Neural crest cell (in vitro differentiated cells): ENCODE measurements around the gene NUP93. TPM values are rescaled to one million over a fixed set of nuclear protein-coding genes. Genes with fewer than 3 reads are reported as not detected.
"Not testable (repeated sequence)": the region's sequence is repeated elsewhere in the genome, so short reads cannot be mapped to it uniquely, and the experiment has no call there.

Source experiments
- DNase-seq: peaks from one replicate; pipeline ENCODE4 v3.0.0; 2021; ENCODE audit warnings: low read depth, mixed read lengths, low spot score
- H3K27ac Mint-ChIP-seq: one replicate; pipeline ENCODE4 v1.8.0; 2021; ENCODE audit warnings: mild to moderate bottlenecking, mixed read lengths; ENCODE audit not compliant: unreplicated experiment
- H3K27me3 Mint-ChIP-seq: 2 replicates; pipeline ENCODE4 v1.8.0; 2021; ENCODE audit warnings: low read depth, mild to moderate bottlenecking, mixed read lengths
- H3K36me3 Mint-ChIP-seq: 2 replicates; pipeline ENCODE4 v1.8.0; 2021; ENCODE audit warnings: low read depth, mild to moderate bottlenecking, mixed read lengths
- H3K4me1 Mint-ChIP-seq: 2 replicates; pipeline ENCODE4 v1.8.0; 2021; ENCODE audit warnings: mixed read lengths
- H3K4me3 Mint-ChIP-seq: one replicate; pipeline ENCODE4 v1.8.0; 2021; ENCODE audit warnings: mild to moderate bottlenecking, mixed read lengths
- H3K9me3 Mint-ChIP-seq: 2 replicates; pipeline ENCODE4 v1.8.0; 2021; ENCODE audit warnings: mixed read lengths
- total RNA-seq: library from RNA; stranded (reverse); gene quantifications from 2 replicates; pipeline ENCODE4 v1.2.1, GENCODE V29; 2021
- TF ChIP-seq, protein P1 (sequence below): fragments of 200-600 bp; sonication (generic); conservative IDR thresholded peaks from 2 replicates; pipeline ENCODE4 v1.5.0; 2021; ENCODE audit warnings: antibody characterized with exemption, mild to moderate bottlenecking

Gene NUP93
- total RNA-seq, 1 donor from 2014 or later, result 152 TPM

DNA sequence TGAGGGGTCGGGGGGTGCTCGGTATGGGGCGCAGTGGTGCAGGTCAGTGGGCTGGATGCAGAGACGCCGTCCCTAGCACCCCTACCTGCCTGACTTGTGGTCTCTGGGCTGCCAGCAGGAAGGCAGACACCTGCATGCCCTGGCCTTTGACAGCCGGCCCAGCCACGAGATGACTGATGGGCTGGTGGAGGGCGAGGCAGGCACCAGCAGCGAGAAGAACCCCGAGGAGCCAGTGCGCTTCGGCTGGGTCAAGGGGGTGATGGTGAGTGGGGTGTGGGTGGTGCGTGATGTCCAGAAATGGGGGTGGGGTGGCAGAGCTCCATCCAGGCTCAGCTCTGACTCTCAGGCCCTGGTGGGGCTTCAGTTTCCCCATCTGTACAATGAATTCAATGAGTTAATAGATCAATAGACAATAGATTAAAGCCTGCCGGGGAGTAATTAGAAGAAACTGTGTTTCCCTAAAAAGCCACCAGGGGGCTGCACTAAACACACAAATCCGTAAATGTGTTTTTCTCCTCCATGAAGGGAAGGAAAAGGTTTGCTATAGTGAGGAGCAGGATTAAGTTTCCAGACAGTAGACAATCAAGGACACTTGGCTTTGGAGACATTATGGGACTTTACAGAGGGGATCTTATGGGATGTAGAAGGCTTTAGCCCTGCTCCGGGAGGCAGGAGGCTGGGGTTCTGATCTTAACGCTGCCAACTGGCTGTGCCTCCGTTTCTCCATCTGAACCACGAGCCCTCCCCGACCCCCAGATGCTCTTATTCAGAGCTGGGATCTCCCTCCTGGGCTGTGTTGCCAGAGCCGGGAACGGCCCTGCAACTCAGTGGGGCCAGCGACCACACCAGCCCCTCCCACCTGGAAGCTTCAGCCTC, 137.3 kb downstream of the NUP93 start:
- TF ChIP-seq, protein P1, sequence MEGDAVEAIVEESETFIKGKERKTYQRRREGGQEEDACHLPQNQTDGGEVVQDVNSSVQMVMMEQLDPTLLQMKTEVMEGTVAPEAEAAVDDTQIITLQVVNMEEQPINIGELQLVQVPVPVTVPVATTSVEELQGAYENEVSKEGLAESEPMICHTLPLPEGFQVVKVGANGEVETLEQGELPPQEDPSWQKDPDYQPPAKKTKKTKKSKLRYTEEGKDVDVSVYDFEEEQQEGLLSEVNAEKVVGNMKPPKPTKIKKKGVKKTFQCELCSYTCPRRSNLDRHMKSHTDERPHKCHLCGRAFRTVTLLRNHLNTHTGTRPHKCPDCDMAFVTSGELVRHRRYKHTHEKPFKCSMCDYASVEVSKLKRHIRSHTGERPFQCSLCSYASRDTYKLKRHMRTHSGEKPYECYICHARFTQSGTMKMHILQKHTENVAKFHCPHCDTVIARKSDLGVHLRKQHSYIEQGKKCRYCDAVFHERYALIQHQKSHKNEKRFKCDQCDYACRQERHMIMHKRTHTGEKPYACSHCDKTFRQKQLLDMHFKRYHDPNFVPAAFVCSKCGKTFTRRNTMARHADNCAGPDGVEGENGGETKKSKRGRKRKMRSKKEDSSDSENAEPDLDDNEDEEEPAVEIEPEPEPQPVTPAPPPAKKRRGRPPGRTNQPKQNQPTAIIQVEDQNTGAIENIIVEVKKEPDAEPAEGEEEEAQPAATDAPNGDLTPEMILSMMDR, result peak; percentile 85
- no peaks in the 10 kb centered on the region for H3K27me3 Mint-ChIP-seq
- no peak overlapping the region for H3K27ac Mint-ChIP-seq
- H3K9me3 Mint-ChIP-seq, result no peaks in the 10 kb centered on the region
- H3K4me3 Mint-ChIP-seq, result no peak overlapping the region
- H3K36me3 Mint-ChIP-seq, result no peaks in the 10 kb centered on the region
- peak; percentile 47 for DNase-seq
- peaks cover 5% of the 10 kb centered on the region for H3K4me1 Mint-ChIP-seq

- H3K27ac Mint-ChIP-seq, result no peak overlapping the region
- H3K27me3 Mint-ChIP-seq, result no peaks in the 10 kb centered on the region
- TF ChIP-seq, protein P1, result no peak
- no peak overlapping the region for H3K4me3 Mint-ChIP-seq
- no peak for DNase-seq
- peaks cover 5% of the 10 kb centered on the region for H3K4me1 Mint-ChIP-seq
- H3K36me3 Mint-ChIP-seq, result no peaks in the 10 kb centered on the region
- H3K9me3 Mint-ChIP-seq, result no peaks in the 10 kb centered on the region
Observed at GRCh38 chr16:56868175-56868574, 138.2 kb downstream of the NUP93 start.

DNA sequence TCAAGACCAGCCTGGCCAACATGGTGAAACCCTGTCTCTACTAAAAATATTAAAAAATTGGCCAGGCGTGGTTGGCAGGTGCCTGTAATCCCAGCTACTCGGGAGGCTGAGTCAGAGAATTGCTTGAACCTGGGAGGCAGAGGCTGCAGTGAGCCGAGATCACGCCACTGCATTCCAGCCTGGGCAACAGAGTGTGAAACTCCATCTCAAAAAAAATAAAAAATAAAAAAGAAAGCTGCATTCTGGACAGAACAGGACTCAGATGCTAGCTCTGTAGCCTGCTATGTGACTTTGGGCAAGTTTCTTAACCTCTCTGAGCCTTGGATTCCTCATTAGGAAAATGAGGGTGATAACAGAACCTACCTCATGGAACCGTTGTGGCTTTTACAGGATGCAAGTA, 138.8 kb downstream of the NUP93 start:
- H3K27me3 Mint-ChIP-seq, H3K4me1 Mint-ChIP-seq, H3K4me3 Mint-ChIP-seq, H3K27ac Mint-ChIP-seq, H3K36me3 Mint-ChIP-seq, H3K9me3 Mint-ChIP-seq, DNase-seq: not testable (repeated sequence)

DNA sequence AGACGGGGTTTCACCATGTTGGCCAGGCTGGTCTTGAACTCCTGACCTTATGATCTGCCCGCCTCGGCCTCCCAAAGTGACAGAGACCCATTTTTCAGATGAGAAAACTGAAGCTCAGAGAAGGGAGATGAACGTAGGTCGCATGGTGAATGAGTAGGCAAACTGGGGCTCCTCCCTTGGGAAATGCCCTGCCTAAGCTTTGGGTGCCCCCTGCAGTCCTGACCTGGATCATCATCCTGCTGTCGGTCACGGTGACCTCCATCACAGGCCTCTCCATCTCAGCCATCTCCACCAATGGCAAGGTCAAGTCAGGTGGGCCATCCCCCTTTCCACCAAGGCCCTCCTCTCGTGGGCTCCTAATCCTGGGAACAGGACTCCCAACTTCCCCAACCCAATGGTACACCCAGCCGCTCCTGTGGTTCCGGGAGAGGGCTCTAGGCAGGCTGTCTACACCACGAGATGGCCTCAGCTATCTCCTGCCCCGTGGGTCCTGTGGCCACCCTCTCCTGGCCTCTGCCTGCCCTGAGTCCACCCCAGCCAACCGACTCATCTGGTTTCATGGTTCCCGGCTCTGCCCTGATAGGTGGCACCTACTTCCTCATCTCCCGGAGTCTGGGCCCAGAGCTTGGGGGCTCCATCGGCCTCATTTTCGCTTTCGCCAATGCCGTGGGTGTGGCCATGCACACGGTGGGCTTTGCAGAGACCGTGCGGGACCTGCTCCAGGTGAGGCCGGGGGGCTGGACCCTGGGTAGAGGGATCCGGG, 139.8 kb downstream of the NUP93 start:
- no peaks in the 10 kb centered on the region for H3K27me3 Mint-ChIP-seq
- peaks cover 5% of the 10 kb centered on the region for H3K4me1 Mint-ChIP-seq
- H3K27ac Mint-ChIP-seq, result no peak overlapping the region
- no peaks in the 10 kb centered on the region for H3K36me3 Mint-ChIP-seq
- no peak for DNase-seq
- no peak overlapping the region for H3K4me3 Mint-ChIP-seq
- no peaks in the 10 kb centered on the region for H3K9me3 Mint-ChIP-seq
- TF ChIP-seq, protein P1, result no peak

DNA sequence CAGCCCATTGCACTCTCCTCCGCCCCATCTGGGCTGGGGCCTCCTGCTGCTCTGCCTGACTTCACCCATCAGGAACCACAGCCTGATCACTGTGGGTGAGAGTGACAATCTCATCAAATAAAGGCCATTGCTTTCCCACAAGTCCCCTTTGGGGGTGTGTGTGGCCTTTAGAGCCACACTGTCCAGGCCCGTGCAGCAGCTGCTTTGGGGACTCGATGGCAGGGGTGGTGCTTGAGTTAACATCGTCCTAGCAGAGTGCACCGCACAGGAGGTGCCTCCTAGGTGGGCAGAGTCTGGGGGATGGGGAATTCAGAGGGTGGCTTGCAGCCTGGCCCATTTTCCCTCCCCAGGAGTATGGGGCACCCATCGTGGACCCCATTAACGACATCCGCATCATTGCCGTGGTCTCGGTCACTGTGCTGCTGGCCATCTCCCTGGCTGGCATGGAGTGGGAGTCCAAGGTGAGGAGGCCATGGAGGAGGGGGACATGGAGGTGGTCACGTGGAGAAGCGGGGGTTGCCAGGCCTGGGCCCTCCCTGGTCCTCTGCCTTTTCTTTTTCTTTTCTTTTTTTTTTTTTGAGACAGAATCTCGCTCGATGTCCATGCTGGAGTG, 140.5 kb downstream of the NUP93 start:
- Mint-ChIP-seq H3K27me3 (no peaks in the 10 kb centered on the region), H3K27ac (no peak overlapping the region), H3K9me3 (no peaks in the 10 kb centered on the region), H3K4me3 (no peak overlapping the region), H3K4me1 (peaks cover 5% of the 10 kb centered on the region), H3K36me3 (no peaks in the 10 kb centered on the region)
- TF ChIP-seq, protein P1, result no peak
- DNase-seq, result no peak
